GM21576 (cell line): ENCODE results near the gene ALDH8A1.
A peak's percentile ranks its signal among the peaks of the same experiment; 100 is the strongest.

Source experiments
- ATAC-seq: cut with Tn5 transposase; IDR thresholded peaks from one replicate; pipeline ENCODE4 v1.9.1; 2021; ENCODE audit warnings: mild to moderate bottlenecking, moderate library complexity; ENCODE audit not compliant: unreplicated experiment

ALDH8A1 gene, protein sequence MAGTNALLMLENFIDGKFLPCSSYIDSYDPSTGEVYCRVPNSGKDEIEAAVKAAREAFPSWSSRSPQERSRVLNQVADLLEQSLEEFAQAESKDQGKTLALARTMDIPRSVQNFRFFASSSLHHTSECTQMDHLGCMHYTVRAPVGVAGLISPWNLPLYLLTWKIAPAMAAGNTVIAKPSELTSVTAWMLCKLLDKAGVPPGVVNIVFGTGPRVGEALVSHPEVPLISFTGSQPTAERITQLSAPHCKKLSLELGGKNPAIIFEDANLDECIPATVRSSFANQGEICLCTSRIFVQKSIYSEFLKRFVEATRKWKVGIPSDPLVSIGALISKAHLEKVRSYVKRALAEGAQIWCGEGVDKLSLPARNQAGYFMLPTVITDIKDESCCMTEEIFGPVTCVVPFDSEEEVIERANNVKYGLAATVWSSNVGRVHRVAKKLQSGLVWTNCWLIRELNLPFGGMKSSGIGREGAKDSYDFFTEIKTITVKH

DNA sequence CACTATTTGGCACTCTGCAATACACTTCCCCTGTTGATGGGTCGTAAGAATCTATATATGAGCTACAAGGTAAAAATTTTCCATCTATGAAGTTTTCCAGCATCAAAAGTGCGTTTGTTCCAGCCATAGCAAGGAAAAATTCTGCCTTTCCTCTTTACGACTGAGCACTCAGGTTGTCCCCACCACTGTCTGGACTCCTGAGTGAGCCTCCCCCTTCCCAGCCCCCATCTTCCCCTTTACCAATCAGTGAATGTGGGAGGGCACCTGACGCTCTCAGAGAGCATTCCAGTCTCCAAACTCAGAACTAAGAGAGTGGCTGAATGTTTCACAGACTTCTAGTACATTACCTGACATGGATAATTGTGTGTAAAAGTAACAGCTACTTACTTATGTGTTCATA, at the start of gene ALDH8A1:
TSS of gene ALDH8A1 (minus strand) at position 175 of the 400 bp plus-strand sequence. CDS start at position 127, 48 bp downstream.
- ATAC-seq: no peak

DNA sequence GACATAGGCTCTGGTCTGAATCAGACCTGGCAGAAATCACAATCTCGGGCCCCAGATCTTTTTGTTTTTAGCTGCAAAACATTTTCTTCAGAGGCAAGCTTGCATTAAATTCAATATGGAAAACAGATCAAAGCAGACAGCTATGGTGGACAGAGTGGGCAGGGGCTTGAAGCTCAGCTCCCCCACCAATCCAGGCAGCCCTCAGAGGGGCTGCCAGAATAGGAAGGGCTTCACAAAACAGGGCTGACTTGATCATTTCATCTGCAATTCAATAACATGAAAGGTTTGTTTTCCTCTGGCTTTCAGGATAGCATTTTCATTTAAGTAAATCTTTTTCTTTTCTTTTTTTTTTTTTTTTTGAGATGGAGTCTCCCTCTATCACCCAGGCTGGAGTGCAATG, 49.2 kb upstream of the ALDH8A1 start:
- no peak for ATAC-seq

DNA sequence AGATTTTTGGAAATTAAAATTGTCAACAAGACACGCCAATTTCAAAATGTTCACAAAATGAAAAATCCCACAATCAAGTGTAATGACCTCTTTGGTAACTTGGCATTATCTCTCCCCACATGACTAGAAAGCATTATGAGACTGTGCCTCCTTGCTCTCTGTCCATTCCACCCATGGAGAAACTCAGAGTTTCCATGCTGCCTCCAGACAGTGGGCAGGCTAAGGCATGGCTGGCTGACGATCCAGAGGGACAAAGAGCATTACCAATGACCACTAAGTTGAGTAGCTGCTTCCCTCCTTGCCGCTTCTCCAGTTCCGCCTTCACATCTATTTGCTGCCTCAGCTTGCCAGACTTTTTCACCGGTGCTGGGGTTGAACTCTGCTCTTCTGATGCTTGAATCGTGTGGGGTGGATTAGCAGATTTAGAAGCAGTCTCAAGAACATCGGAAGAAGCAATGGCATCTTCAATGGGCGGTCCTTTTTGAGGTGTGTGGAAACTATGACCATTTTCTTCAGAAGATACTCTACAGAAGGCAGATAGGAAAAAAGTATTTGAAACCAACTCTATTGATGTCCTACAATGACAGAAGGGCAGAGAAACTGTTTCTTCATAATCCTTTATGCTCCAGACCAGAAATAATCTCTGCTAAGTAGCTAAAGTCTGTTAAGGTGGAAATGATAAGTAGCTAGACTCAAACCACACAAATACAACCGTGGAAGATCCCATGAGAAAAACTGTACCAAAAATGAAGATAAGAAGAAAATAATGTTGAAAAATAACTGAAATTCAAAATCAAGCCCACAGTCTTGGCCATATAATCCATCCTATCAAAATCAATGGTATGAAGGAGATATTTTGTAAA, 47.5 kb upstream of the ALDH8A1 start:
- ATAC-seq: no peak

DNA sequence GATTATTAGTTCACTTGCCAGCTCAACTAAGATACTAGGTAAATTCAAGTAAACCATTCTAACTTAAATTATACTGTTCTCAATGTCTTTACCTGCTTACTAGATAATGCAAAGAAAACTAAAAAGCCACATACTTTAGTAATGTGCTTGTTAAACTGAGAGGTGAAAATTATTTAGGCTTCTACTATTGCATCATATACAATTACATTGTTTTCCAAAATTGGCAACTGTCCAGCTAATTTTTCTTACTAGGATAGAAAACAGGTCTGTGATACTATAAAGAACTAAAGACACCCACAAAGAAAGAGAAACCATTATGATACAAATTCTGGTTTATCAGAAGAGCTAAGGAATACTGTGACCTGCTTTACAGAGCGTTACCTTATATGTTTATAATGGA, 45.6 kb upstream of the ALDH8A1 start:
- no peak for ATAC-seq

DNA sequence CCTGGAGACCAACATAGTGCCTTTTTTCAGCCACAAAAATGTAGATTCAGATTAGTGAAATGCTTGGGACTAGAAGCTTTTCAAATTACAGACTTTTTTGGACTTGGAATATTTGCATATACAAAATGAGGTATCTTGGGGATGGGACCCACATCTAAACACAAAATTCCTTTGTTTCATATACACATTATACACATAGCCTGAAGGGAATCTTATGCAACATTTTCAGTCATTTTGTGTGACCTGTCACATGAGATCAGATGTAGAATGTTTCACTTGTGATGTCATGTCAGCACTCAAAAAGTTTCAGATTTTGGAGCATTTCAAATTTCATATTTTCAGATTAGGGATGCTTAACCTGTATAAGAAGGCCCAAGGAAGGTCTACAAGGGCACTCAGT, 44.5 kb upstream of the ALDH8A1 start:
- ATAC-seq: no peak

DNA sequence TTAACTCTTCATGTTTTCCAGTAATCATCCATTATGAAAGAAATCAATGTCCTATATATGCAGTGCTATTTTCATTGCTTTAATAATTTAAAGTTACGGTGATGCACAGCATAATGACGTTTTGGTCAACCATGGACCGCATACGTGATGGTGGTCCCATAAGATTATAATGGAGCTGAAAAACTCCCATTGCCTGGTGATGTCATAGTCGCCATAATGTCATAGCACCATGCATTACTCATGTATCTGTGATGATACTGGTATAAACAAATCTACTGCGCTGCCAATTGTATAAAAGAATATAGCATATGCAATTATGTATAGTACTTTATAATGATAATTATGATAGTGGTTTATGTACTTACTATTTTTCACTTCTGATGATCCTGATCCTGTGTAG, 42.3 kb upstream of the ALDH8A1 start:
- no peak for ATAC-seq

DNA sequence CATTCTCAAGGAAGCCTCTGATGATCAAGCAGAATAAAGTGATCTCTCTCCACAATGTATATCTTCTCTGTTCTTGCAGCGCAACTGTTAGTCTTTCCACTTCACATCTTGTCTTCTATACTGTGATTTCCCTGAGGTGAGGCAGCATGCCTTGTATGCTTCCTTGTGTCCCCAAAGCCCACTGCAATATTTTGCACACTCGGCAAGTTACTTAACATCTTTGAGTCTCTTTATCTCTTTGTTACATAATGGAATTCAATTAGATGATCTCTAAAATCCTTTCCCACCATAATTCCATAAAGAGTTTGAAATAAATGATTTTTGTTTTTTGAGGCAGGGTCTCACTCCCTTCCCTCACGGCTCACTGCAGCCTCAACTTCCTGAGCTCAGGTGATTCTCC, 40.4 kb upstream of the ALDH8A1 start:
- ATAC-seq: no peak

DNA sequence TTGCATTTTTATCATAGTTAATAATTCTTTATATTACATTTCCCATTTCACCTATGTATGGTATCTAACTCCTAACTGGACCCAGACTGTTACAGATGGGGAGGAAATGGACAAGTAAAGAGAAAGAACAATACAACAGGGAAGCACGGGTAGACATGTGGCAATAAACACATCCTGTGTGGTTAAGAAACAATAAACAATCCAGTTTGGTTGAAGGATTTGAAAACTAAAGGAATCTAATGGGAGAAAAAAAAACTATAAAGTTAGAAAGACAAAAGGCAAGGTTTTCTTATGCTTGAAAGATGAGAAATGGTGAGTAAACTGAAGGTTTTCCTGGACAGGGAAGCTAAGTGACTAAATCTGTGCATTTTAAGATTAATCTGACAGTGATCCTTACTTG, 34.9 kb upstream of the ALDH8A1 start:
- no peak for ATAC-seq

DNA sequence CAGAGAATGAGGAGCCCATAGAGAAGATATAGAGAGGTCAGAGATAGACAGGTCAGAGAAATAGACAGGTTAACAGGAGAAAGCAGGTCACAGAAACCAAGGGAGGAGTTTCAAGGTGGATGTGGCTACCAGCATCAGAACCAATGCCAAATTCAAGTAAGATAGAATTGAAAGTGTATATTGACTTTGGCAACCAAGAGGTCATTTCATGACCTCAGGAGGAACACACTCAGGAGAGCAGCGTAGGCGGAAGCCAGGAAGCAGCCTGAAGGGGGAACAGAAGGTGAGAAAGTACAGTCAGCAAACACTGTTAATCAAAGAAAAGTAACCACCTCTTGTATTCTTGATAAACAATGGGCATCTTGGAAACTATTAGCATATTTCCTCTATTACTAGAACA, 33.9 kb upstream of the ALDH8A1 start:
- ATAC-seq: no peak

DNA sequence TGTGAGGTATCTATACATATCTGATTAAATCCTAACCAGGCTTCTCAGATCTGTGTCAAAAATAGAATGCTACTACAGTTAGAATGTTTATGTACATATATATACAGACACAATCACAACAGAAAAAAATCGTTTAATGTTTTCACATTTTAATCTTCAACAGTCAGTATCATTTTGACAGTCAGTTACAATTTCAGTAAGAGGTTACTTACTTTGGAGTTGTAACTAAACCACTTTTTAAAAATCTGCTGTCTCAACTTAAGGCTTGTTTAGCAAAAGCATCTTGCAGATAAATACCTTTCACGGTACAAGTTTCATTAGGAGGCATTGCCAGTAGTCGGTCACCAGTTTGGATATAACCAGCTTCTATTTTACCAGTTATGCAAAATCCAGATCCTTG, 32.3 kb upstream of the ALDH8A1 start:
- no peak for ATAC-seq

DNA sequence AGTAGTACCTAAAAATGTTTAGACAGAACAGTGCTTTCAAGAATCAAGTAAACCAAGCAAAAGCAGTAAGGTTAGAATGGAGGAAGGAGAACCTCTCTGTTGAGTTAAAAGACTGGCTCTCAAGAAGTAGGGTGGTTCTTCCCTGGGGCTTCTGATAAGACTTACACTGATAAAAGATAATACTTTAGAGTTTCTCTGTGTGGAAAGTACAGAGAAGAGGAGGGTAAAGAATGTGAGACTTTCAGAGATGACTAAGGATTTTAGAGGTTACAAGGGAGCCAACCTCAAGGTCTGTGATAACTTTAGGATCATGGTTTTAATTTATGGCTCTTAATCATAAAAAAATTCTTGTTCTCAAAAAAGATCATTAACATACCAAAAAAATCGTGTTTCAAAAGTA, 30.9 kb upstream of the ALDH8A1 start:
- ATAC-seq: no peak

DNA sequence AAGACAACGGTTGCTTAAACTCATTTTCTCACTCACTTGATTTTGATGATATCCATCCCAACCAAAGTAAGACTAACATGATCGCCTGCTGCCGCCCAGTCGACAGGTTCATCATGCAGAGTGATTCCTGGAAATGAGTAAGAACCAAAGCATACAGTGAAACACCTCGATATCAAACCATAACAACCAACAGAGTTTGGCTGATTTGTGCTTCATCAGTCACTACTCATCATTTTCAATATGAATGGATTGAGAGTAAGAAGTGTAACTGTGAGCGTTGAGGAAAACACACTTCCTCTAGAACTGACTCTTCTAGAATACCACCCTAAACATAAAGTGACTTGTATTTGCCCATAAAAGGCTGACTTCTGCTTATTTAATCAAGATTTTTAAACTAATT, 29.2 kb upstream of the ALDH8A1 start:
- ATAC-seq: peak; percentile 73

DNA sequence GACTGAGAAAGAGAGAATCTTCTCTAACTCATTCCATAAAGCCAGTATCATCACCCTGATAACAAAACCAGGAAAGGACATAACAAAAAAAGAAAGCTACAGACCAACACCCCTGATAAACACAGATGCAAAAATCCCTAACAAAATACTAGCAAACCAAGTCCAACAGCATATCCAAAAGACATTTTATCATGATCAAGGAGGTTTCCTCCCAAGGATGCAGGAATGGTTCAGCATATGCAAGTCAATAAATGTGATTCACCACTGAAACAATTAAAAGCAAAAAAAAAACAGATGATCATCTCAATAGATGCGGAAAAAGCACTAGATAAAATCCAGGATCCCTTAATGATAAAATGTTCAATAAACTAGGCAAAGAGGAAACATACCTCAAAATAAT, 24.5 kb upstream of the ALDH8A1 start:
- ATAC-seq: no peak

DNA sequence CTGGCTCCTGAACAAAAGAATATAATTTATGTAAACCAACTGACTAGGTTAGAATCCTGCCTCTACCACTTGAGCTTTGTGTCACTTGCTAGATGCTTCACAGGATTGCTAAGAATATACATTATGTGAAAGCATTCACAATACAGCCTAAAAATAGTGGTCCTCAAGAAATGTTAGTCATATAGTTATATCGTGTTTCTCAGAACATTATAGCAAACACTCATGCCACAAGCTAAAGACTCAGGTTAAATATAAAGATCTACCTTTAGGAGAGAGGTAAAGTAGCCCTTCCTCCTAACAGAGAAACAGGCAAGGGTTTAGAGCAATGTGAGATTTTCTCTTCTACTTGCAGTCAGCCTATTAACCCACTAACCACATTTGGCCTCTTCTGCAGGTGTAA, 17.8 kb upstream of the ALDH8A1 start:
- ATAC-seq: no peak

DNA sequence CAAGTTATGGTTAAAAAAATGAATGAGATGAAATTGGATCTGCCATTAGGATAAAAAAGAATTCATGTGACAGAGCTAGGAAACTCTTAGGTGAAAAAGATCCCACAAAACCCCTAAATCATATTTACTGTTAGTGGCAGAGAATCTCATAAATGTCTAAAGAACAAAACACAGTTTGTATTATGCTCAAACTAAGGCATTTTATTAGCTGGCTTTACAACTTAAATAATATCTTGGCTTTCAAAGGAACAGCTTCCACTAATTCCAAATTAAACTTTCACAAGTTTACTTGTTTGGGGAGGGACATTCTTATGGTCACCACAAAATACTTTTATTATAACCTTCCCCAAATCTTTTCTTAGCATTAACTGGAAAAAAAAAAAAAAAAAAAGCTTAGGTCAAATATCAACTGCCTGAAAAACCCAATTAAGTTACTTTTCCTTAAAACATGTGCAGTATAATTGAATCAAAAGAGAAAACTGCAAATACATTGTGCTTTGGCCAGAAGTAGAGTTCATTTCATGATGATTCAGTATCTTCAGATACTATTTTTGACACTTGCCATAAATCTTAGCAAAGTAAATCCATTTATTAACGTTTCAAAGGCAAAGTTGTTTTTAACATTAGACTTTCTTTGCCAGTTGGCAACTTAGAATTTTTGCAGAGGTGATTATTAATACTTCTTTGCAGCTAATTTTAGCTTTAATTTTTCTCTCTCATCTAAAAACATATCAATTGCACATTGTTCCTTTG, 14.7 kb upstream of the ALDH8A1 start:
- no peak for ATAC-seq

DNA sequence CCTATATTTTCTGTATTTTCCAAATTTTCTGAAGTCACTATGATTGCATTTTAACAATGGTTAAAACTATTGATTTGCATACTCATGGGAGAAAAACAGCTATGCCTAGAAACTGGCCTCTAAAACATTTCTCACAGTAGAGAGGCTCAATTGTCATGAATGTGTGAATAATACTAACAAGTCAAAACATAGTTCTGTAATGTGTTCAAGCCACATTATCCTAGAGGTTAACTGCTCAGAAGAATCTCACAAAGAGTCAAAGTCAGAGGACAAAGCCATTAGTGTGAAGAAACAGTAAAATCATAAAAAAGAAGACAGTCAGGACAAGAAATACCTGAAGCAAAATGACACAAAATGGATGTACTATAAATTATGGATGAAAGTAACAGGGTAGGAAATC, 12.5 kb upstream of the ALDH8A1 start:
- ATAC-seq: no peak

DNA sequence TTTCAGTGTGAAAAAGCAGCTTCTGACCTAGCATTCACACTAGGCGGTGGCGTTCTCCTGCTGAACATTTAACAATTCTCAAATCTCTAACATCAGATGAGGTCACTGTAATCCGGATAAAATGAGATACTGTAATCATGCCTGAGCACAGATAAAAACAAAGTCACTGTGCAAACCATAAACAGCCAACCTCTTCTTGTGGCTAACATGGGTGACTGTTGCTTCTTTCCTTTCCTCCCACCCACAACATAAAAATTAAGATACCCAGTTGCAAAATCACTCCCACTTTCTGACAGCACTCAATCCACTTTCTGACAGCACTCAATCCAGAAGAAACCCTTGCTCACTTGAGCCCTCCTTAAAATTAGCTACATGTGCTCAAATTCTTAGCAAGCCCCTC, 11.5 kb upstream of the ALDH8A1 start:
- no peak for ATAC-seq

DNA sequence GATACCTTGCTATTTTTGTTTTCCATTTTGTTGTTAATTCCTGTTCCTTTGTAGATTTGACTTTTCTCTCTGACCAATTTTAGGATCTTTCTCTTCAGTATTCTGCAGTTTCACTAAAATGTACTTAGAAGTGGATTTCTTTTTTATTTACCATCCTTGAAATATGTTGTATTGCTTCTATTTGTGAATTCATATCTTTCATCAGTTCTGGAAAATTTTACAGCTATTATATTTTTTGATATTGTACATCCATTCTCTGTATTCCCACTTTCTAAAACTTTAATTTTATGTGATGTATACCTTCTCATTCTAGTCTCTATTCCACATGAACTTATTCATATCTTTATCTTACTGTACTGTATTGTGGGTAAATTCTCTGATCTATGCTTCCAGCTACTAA, 9.7 kb upstream of the ALDH8A1 start:
- no peak for ATAC-seq

DNA sequence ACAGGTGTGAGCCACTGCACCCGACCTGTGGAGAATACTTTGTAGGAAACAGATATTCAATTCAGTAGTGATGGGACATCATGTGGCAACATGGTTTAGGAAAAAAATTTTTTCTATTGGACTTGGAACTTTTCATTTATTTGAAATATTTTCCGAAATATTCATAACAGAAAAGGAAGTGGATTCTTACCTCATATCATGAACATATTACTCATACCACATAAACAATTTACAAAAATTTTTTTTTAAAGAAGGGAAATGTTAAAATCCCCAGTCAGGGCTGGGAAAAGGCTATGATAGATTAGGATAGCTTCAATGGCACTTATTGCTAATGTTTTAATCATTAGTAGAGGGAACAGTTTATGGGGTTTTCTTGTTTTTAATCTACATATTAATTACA, 6.8 kb upstream of the ALDH8A1 start:
- ATAC-seq: no peak

DNA sequence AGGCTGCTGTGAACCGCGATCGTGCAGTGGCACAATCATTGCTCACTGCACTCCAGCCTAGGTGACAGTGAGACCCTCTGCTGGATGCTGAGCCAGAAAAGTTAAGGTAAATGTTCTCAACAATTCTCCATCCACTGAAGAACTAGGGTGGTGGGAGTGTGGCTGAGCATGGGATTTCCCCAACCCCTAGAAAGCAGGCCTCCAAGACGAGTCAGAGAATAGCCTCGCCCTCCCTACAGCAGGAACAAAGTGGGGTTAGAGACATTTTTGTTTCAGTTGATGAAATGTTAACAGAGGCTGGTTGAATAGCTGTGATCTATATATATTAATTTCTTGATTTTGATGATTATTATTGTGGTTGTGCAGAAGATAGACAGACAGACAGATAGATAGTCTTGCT, 6.1 kb upstream of the ALDH8A1 start:
- ATAC-seq: no peak

DNA sequence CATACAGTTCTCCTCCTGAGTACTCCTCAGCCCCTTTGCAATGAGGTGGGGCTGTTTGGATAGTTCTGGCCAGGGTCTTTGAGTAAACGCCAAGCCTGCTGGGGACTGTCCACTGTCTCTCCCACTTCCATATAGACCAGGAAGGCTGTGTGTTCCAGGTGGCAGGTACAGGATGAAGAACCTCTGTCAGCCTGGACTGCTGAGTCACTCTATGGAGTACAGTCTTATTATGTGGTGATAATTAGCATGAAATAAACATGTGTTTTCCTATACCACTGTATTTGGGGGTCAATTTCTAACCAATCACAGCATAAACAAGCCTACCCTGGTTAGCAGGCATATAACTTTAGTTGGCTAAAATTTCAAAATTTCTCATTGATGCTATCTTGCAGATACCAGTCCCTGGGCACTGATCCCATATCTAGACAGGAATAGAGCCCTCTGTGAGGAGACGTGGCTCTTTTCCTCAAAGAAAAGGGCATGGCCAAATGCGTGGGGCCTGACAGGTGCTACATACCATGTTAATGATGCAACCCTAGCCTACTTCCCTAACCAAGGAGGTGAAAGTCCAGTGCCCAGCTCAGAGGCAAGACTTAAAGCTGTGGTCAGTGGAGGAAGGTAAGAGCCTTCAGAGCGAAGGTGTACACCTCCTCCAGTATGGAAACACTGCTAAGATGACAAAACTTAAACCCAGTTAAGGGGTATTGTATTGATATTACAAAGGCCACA, 4.5 kb upstream of the ALDH8A1 start:
- ATAC-seq: no peak
